Adipose tissue (tissue), 3 donors: Measurements from ENCODE around the gene ADARB1. TPM values are rescaled to one million over a fixed set of nuclear protein-coding genes. Genes with fewer than 3 reads are reported as not detected.
"Not testable (repeated sequence)": the region's sequence is repeated elsewhere in the genome, so short reads cannot be mapped to it uniquely, and the experiment has no call there.

Experiments
- H3K27ac ChIP-seq: one replicate; pipeline ENCODE4 v1.5.1; 2013; ENCODE audit warnings: low read depth, low read length
- WGBS, 3 donors: extraction: QIAGEN DNeasy Blood & Tissue Kit; methylation state at CpG; one replicate each; pipeline ENCODE4 v1.1.7; 2013; 5-methylcytosine and 5-hydroxymethylcytosine counted together
- polyA plus RNA-seq, 3 donors: library from polyadenylated mRNA; stranded (reverse); fragments of 200-250 nt; gene quantifications; one replicate each; pipeline ENCODE4 v1.2.3, GENCODE V29; 2013
- donor health status: healthy with polysubstance abuse.
- donor health status: Bipolar disorder and iron deficiency.
- donor health status: healthy.

The ADARB1 gene
- 10 to 100 TPM in 2 of 3 donors, 1 to 10 TPM in 1; 2.7 to 17.9 (median 13.0) TPM for polyA plus RNA-seq

DNA sequence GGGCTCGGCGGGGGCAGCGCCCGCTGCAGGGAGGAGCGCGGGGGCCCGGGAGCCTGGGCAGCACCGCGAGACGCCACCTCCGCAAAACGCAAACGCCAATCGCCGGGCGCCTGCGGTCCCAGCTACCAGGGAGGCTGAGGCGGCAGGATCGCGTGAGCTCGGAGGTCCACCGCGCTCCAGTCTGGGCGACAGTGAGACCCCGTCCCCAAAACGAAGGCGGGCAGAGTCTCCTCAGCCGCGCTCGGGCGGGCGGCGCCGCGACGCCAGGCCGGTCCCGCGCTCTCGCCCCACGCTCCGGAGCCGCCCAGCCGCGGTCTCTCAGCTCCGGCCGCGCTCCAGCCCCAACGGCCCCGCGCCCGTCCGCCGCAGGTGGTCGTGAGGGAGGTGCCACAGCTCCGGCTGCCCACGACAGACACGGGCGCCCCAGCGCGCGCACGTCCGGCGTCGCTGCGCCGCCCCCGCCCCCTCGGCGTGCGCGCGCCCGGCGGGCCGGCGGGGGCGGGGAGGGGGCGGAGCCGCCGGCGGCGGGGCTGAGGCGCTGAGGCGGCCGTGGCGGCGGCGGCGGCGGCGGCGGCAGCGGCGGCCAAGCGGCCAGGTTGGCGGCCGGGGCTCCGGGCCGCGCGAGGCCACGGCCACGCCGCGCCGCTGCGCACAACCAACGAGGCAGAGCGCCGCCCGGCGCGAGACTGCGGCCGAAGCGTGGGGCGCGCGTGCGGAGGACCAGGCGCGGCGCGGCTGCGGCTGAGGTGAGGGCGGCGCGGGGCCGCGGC lies at the start of gene ADARB1:
Gene ADARB1, plus strand, starts transcription at position 533 of the 770 bp plus-strand sequence. CDS start 97,077 bp downstream, outside the sequence.
- 0 to 1% (median 1%) methylated on average over 42 to 127 of the region's 132 CpGs for WGBS, 3 donors
- H3K27ac ChIP-seq, result no peak within 1 kb of the TSS

DNA sequence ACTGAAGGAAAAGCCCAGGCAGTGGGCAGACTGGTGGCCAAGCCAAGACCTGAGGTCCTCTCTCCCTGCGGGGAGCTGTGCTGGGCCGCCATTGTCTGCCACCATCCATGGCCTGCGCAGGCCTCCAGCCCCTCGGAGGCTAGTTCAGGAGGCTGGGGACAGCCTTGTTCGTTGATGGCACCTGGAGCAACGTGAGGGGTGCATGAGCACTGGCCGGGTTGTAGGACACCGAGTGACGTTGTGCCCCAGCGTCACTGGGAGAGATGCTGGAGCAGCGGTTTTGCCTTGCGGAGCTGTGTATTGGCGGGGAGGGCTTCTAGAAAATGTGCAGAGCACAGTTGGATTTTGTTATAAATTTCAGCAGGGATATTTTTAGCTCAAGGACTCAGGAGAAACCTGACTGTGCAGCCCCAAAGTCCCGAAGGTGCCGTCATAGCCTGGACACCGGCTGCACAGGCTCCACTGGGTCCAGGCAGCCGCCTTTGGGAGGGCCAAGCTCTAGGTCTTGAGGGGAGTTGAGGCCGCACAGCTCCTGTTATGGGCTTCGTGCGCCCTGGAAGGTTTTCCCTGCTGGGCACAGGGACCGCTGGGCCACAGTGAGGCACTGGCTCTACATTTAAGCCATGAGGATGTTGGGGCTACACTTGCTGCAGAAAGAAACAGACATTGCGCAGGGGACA lies 48.2 kb upstream of the ADARB1 start:
- WGBS, 3 donors, result 85 to 98% (median 95%) methylated on average over 22 of the region's 22 CpGs
- H3K27ac ChIP-seq, result no peak overlapping the region

GRCh38 chr21:45026826-45027225 lies 47.6 kb upstream of the ADARB1 start:
- H3K27ac ChIP-seq, result no peak overlapping the region
- WGBS, 3 donors, result 71 to 93% (median 93%) methylated on average over 12 of the region's 12 CpGs

DNA sequence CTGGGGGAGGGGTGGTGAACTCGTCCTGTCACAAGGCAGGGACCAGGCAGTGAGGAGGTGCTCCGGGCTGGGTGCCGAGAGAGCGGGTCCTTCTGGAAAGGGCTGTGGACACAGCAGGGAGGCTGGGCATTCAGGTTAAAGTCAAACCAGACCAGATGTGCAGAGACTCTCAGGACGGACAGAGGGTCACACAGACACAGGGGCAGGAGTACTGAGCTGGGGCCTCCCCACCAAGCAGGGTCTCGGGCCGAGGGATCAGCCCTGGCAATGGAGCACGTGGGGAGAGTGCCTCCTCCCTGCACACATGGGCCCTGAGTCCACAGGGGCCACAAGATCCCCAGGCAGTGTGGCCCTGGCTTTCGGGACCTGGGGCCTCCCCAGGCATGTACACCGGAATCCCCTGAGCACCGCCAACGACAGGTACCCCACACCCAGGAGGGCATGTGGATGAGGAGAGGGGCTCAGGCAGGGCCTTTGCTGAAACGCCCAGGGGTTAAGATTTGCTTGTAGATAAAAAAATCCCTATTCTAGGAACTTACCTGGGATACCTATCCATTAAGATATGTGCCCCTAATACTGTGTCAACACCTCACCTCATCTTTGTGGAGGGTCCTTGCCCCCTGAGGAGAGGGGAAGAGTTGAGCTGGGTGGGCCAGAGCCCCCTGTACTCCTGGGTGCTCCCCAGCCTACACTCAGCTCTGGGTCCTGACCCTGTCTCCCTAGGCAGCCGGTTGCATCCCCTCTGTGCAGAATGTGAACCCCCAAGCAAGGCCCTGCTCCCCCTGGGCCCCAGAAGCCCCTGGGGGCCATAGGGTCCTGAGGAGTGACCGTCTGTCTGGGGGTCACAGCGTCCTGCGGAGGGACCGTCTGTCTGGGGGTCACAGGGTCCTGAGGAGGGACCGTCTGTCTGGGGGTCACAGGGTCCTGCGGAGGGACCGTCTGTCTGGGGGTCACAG lies 46.9 kb upstream of the ADARB1 start:
- 78 to 94% (median 94%) methylated on average over 21 of the region's 21 CpGs for WGBS, 3 donors

GRCh38 chr21:45028645-45029044 lies 45.7 kb upstream of the ADARB1 start:
- not testable (repeated sequence) for H3K27ac ChIP-seq
- WGBS, 3 donors, result 89 to 94% (median 90%) methylated on average over 12 of the region's 12 CpGs

More for the DNA sequence above, 46.9 kb upstream of the ADARB1 start:
- H3K27ac ChIP-seq, result no peak overlapping the region

DNA sequence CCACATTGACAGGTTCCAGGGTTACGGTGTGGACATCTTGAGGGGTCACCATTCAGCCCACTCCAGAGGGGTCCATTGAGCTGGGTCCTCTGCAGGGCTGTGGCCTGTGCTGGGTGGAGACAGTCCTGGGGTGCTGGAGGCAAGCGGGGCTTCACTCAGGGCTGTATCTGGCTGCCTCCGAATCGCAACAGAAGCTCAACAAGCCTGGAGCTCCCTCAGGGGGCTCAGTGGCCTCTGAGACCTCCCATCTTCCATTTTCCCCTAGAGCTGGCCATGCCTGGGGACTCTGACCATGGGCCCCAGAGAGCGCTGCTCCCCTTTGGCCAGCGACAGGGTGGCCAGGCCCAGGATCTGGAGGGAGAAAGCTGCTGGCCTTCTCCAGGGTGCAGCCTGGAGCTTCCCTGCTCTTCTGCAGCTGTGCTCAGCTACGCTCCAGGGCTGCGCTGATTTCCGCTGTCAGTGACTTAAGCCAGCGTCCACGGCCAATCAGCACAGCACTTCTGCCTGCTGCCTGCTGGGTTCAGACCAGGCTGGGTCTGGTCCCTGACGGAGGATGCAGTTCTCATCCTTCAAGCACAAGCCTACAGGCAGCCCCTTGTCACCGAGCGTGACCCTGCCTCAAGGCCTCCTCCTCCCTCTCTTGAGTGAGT lies 45.0 kb upstream of the ADARB1 start:
- H3K27ac ChIP-seq, result no peak overlapping the region
- 62 to 81% (median 79%) methylated on average over 14 of the region's 14 CpGs for WGBS, 3 donors

DNA sequence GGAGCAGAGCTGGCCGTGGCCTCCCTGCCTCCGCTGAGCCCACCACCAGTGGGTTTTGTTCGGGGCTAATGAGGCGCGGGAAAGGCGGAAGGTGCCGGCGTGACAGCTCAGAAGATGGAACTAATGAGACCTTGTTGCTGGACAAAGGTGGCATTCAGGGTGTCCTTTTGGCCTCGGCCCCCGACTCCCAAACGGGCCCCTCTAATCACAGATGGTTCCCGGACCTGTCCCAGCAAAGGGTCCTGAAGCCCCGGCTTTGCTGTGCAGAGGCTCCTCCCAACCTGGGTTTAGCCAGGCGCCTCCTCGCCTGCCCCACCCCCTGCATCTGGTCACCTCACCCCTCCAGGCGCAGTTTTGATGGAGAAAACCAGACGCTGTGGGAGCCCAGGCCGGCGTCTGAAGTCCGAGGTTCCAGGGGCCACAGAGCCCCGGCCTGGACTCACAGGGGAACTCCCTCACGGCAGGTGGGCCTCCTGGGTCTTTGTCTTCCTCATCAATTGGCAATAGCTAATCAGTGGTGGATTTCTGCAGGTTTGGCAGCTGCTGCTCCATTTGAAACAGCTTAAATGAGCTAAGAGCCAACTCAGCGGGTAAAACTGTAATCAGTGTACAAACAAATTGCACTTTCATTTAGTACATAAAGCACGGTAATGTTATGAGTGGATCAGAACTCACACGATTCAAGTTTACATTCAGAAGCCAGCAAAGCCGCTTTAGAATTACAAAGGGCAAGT lies 44.3 kb upstream of the ADARB1 start:
- 43 to 86% (median 85%) methylated on average over 26 of the region's 26 CpGs for WGBS, 3 donors

DNA sequence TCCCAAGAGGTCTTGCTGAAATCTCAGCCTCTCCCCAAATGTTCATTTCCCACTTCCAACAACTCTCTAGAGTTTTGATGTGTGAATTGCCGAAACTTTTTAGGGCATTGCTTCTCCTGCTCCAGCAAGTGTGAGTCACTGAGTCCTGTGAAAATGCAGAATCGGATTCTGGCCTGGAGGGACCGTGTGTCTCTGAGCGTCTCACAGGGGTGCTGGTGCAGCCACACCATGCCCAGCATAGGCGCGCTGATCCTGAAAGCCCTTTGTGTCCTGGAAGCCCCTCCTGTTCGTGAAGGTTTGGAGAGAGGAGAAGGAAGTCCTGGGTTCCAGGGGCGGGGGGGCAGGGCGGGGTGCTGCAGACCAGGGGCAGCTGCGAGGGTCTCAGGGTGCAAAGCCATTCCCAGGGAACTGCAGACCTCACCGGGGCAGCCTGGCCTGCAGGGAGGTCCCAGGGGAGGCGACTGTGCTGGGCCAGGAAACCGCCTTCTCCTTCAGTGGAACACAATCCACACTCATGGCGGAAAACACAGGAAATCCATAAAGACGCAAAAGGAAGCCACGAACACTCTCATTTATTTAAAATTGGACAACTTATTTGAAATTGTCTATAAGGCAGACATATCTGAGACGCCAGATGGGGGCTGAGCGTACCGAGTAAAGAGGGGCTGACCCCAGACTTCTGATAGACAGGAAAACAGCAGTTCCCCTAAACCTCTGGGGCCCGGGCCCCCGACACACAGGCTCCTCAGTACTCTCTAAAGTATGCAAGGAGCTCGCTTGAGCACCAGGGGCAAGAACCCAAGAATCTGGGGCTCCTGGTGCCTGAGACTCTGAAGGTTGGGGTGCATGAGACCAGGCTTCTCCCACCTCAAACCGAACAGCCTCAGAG lies 43.5 kb upstream of the ADARB1 start:
- 44 to 59% (median 45%) methylated on average over 23 of the region's 23 CpGs for WGBS, 3 donors
- H3K27ac ChIP-seq, result no peak overlapping the region

More for the DNA sequence above, 44.3 kb upstream of the ADARB1 start:
- H3K27ac ChIP-seq, result no peak overlapping the region

GRCh38 chr21:45031571-45032191 lies 42.7 kb upstream of the ADARB1 start:
- H3K27ac ChIP-seq, result no peak overlapping the region
- 33 to 78% (median 68%) methylated on average over 23 of the region's 23 CpGs for WGBS, 3 donors

DNA sequence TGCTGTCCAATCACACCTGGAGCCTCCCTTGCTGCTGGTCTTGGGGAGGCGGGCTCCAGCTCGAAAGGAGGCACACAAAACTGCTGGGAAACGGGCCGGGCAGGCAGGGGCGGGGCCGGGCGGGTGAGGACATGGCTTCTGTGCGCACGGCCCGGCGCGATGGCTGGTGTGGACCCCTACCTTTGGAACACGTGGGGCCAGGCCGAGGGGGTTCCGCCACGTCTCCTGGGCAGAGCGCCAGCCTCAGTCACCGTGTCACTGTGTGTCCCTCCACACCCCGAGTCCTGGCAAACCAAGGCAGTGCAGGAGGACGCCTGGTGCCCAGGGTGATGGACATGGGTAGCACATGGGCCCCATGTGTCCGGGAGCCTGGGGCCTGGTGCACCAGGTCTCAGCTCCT lies 42.0 kb upstream of the ADARB1 start:
- no peak overlapping the region for H3K27ac ChIP-seq
- 76 to 90% (median 88%) methylated on average over 18 to 21 of the region's 21 CpGs for WGBS, 3 donors

- 56 to 59% (median 58%) methylated on average over 31 to 35 of the region's 35 CpGs for WGBS, 3 donors
- H3K27ac ChIP-seq, result no peak overlapping the region
Observed at GRCh38 chr21:45032977-45033710, 41.2 kb upstream of the ADARB1 start.

DNA sequence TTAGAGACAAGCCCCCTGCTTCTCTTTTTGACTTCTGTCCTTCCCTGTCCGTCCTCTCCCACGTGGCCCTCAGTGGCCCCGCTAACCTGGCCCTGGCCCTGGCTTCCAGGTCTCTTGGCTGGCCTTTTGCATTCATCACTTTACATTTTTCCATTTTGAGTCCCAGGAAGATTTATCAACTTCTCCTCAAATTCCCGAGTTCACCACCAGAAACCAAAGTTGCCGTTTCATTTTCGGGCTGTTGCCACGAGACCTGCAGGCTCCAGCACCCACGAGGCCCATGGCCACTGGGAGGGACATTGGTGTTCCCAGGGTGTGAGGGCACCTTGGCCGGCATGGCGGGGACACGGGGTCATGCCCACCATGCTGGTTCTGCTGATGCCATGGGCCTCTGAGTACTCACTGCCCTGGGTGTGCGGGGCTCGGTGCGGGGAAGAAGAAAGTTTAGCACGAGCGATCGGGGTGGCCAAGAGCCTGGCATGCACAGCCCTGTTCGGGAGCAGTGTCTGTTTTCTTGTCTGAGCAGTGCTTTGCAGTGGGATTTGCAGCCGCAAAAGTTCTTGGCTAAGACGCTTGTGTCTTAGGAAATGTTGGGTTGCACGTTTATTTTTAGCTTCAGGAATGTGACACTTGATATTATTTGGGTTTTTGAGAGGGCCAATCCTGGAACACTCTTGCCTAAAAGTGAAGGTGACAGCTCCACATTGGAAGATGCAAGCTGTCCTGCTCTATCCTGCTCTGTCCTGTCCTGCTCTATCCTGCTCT lies 40.4 kb upstream of the ADARB1 start:
- WGBS, 3 donors, result 48 to 69% (median 63%) methylated on average over 21 of the region's 21 CpGs
- no peak overlapping the region for H3K27ac ChIP-seq

GRCh38 chr21:45034556-45035476 lies 39.6 kb upstream of the ADARB1 start:
- H3K27ac ChIP-seq, result no peak overlapping the region
- WGBS, 3 donors, result 76 to 93% (median 87%) methylated on average over 22 to 23 of the region's 23 CpGs

GRCh38 chr21:45035477-45035848 lies 38.9 kb upstream of the ADARB1 start:
- 48 to 90% (median 89%) methylated on average over 8 of the region's 8 CpGs for WGBS, 3 donors
- H3K27ac ChIP-seq, result no peak overlapping the region
